ENCODE results near the gene SMIM38.
A peak's percentile ranks its signal among the peaks of the same experiment; 100 is the strongest.
"Not testable (repeated sequence)": the region's sequence is repeated elsewhere in the genome, so short reads cannot be mapped to it uniquely, and the experiment has no call there.

Gene SMIM38

DNA sequence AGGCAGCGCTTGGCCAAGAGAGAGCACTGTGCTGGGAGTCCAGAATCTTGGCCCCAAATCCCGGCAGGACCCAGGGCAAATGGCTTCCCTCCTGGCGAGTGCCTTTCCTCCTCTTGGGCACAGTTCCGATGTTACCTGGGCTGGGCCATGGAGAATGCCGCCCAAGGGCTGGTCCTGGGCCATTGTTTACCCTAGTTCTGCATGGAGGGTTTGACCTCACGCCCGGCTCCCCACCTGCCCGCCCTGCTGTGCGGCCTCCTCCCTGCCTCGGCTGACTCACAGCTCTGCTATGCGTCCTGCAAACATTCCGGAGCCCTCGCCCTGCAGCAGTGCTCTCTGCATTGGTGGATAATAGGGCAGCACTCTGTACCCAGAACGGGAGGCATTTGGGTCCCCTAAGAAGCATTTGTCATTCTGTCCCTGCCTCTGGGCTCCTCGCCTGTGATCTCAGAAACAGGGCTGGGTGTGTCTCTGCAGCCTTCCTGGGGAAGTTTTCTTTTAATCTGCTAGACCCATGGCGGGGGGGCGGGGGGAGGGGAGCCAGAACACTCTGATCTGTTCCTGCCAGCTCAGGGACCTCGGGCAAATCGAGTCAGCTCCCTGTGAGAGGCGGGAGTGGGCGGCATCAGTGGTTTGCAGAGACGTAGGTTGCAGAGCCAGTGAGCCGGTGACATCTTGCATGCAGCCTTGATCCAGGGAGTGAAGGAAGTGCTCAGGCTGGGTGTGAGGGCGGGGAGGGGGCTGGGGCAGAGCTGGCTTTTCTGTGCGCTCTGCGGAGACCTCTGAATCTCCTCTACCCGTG lies 32.9 kb upstream of the SMIM38 start:
- DNase-seq: peak; percentile 10

DNA sequence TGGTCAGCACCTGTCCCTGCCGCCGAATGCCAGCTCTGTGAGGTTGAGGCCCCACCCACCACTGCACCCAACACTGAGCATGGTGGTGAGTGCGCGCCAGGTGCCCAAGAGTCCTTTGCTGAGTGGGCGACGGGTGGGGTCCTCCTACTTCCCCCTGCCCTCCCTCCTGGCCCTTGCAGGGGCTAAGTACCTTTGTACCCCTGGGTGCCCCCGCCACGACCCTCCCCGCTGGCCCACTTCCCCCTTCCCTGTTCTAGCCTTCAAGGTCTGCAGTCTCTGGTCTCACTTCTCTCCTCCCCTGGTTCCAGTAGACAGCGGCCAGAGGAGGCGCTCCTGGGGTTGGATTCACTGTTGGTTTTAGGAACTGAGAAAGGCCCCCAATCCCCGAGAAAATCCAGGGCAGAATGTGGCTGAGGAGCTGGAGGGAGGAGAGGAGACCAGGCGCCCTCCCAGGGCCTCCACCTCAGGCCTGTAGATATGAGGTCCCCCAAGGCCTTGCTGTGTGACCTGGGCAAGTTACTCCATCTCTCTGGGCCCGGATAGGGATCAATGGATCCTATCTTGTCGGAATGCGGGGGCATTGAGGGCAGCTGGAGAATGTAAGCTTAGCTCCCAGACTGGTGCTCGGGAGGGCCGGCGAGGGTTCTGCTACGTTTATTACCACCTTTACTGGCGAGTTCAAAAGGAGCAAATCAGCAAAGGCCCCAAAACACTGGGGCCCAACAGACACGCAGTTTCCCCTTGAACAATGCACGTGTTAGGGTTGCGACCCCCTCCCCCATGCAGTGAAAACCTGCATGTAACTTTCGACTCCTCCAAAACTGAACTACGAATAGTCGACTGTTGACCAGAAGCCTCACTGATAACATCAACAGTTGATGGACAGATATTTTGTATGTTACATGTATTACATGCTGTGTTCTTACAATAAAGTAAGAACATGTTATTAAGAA lies 31.9 kb upstream of the SMIM38 start:
- DNase-seq: no peak

DNA sequence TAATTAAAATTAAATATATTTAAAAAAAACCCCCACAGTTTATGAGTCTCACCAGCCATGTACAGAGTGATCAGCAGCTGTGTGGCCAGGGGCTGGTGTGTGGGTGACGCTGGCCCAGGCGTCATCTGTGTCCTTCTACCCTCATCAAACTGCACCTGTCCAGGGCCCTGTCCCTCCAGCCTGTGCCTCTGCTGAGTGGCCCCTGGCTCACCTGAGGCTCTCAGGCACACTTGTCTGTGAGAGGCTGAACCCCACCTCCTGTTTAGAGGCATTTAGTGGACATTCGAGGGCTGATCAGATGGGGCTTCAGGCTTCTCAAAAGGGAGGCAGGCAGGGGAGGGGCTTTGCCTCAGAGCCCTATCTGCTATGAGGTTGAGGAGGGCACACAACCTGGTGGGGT lies 29.9 kb upstream of the SMIM38 start:
- DNase-seq: no peak

DNA sequence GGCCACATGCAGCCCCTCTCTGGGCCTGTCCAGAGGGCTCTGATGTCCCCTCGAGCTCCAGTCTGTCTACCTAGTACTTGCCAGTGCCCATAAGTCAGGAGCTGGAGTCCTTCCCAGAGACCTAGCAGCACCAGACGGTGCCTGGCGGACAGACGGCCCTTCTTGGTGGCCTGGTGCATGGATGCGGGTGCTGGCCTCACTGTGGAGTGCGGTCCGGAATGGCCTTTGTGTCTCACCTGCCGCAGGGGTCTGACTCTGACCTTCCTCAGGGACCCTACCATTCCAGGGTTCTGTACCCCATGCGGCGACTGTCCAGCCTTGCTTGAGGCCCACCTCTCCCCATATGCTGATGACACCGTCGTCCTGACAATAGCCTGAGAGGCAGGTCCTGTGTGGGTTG lies 29.4 kb upstream of the SMIM38 start:
- DNase-seq: no peak

DNA sequence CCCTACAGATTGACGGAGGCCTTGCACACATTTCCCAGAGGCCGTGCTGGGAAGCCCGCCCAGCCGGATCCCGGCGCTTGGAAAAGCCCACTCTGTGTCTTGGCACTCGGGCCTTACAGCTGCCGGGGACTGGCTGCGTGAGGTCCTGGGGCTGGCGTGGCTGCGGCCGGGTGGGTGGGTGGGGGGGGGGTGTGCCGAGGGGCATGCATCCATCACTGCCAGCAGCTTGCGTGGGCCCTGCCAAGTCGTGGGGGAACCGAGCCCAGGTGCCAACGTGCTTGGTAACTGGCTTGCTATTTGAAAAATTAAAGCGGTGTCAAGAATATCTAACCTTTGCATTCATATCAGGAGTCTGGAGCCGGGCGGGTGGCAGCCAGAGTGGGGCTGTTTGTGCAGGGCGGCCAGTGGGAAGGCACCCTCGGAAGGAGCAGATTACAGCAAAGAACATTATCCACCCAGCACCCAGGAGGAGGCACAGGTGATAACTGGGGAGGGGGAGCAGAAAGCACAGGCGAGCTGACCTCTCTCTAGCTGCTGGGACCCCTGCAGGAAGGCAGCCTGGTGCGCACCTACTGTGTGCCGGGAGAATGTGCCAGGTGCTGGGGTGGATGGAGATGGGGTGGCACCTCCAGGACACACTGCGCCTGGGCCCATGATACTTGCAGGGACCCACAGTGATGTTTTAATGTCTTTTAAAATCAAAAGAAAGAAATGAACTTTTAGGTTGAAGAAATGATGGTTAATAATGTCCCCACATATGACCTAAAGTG lies 28.5 kb upstream of the SMIM38 start:
- no peak for DNase-seq

DNA sequence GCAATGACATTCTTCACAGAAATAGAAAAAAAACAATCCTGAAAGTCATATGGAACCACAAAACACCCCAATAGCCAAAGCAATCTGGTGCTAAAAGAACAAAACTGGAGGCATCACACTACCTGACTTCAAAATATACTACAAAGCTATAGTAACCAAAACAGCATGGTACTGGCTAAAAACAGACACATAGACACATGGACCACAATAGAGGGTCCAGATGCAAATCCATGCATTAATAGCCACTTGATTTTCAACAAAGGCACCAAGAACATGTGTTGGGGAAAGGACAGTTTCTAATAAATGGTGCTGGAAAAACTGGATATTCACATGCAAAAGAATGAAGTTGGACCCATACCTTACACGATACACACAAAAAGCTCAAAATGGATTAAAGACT lies 27.9 kb upstream of the SMIM38 start:
- no peak for DNase-seq

DNA sequence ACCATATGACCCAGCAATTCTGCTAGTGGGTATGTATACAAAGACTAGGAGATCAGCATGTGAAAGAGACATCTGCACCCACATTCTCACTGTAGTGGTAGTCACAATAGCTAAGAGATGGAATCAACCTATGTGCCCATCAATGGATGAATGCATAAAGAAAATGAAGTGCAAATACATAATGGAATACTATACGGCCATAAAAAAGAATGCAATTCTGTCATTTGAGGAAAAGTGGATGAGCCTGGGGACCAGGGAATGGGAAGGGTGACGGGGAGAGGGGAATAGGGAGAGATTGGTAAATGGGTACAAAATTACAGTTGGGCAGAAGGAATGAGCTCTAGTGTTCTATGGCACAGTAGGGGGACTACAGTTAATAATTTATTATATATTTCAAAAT lies 26.7 kb upstream of the SMIM38 start:
- no peak for DNase-seq

DNA sequence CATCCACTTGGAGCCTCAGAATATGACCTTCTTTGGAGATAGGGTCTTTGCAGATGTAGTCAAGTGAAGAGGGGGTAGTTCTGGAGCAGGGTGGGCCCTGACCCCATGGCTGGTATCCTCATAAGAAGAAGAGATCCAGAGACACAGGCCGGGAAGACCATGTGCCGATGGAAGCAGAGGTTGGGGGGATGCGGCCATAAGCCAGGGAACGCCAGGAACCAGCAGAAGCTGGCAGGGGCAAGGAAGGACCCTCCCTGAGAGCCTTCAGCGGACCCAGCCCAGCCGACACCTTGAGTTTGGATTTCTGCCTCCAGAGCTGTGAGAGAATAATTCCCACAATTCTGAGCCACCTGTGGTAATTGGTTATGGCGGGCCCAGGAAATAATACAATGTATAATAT lies 26.1 kb upstream of the SMIM38 start:
- DNase-seq: no peak

DNA sequence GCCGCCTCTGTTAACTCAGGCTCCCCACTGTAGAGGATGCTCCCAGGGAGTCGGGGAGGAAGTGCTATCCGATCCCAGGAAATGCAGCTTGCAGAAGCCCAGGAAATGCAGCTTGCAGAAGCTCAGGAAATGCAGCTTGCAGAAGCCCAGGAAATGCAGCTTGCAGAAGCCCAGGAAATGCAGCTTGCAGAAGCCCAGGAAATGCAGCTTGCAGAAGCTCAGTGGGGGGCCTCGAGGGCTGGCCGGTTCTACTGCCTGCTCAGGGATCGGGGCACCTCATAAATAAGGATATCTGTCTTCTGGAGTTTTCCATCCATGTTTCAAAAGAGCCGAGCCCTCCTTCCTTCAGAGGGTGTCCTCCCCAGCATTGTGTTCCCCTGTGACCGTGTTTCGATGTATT lies 25.1 kb upstream of the SMIM38 start:
- DNase-seq: no peak

DNA sequence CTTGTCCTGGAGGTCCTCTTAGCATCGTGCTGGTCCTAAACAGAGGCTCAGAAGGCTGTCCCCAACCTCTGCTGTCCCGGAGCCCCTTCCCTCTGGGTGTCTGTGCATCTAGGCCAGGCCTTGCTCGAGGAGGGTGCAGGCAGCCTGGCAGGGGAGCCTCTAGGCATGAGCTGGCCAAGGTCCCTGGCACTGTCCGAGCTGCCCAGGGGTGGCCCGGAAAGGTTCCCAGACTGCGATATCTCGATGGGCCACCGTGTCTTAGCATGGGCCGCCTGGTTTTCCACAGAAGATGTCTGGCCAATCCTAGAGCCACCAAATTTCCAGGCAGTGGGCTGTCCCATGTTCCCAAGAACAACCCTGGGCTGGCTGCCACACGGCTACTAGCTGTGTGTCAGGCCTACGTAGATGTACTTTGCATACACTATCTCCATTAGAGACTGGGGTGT lies 24.6 kb upstream of the SMIM38 start:
- no peak for DNase-seq

DNA sequence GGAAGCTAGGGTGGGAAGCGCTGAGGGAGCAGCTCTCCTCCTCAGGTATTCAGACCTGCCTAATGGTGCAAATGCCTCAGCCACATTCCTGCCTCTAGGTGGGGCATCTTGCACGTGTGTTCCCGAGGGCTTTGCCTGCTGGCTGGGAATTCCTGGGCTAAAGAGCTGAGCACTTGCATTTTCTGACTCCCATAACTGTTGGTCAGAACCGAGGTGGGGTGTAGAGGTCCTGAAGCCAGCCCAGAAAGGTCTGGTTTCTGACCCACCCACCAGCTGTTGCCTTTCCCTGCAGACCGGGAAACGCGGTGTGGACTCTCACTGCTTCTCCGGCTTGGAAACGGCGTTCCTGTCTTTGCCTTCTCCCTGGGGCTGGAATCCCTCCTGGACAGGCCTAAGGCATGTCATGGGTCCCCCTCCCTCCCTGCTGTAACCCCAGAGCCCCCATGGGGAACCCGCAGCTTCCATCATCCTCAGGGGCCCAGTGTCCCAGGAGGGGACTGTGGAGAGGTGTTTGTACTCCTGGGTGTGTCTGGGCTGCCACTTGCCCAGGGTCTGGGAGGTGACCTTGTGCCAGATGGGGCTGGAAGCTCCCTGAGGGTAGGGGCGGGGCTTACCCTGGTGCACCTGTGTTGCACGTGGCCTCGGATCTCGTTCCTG lies 24.0 kb upstream of the SMIM38 start:
- DNase-seq: no peak

DNA sequence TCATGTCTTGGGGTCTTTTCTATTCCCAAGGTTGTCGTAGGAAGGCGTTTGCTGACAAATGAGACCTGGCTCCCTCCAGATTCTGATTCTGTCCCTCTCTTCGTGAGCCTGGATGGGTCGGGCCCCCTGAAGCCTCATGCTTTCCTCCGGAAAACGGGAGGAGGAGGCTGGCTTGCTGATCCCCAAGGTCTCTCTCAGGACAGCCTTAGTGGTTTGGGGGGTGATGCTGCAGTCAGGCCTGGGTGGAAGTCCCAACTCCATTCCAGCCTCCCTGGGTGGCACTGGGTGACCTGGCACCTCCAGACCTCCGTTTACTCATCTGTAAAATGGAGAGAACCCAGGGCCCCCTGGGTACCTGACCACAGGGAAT lies 23.4 kb upstream of the SMIM38 start:
- no peak for DNase-seq

DNA sequence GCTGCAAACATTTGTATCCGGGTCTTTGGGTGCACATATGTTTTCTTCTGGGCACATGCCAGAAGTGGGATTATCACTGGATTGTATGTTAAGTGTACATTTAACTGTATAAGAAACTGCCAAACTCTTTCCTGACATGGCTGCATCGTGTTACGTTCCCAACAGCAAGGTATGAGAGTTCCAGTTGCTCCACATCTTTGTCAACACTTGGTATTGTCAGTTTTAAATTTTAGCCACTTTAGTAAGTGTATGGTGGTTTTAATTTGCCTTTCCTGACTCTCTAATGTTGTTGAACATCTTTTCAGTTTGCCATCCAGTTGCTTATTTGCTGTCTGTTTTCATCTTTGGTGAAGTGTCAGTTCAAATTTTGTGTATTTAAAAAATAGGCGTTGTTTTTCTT lies 22.5 kb upstream of the SMIM38 start:
- DNase-seq: no peak

DNA sequence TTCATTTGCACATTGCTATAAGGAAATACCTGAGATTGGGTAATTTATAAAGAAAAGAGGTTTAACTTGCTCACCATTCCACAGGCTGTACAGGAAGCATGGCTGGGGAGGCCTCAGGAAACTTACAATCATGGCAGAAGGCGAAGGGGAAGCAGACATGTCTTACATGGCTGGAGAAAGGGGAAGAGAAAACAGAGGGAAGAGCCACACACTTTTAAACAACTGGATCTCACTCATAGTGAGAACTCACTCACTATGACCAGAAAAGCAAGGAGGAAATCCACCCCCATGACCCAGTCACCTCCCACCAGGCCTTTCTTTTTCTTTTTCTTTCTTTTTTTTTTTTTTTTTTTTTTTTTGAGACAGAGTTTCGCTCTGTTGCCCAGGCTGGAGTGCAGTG lies 21.6 kb upstream of the SMIM38 start:
- DNase-seq: not testable (repeated sequence)

DNA sequence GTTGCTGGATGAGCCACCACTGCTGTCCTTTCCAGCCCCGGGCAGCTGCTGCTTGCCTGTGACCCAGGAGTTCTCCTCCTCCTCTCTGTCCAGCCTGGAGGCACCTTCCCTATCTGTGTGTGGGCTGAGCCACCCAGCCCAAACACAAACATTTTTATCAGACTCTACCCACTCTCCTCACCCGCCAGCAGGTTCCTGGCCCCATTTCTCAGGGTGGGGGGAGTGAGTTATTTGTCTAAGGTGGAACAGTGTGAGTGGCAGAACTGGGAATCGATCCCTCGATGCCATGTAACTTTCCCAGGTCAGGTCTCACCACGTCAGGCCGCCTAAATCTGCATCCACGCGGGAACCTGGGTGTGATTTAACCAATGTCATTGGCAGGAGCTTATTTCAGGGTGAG lies 20.8 kb upstream of the SMIM38 start:
- DNase-seq: no peak

DNA sequence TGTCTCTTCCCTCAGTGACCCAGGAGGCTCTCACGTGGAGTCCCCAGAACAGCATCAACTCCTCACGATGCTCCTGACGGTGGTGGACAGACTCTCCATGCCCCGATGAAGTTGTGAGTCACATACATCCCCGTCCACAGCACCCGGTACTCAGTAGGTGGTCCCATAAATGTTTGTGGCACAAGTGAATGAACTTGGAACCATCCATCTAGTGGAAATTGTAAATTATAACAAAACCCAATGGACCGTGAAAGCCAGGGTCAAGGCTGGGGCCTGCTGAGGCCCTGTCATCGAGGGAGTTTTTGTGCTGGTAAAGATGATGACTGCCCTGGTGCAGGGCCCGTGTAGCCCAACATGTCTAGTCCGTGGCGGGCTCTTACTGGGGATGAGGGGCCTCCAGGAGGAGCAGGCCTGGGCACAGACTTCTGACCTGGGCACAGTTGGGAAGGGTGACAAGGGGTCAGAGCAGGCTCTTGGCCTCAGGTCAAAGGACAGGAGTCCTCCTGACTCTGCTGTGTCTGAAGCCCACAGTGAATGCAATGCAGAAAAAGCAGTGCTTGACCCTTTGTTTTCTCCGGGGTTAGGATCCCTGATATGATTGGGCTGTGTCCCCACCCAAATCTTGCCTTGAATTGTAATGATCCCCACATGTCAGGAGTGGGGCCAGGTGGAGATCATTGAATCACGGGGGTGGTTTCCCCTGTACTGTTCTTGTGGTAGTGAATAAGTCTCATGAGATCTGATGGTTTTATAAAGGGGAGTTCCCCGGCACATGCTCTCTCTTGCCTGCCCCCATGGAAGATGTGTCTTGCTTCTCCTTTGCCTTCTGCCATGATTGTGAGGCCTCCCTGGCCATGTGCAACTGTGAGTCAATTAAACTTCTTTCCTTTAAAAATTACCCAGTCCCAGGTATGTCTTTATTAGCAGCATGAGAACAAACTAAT lies 20.0 kb upstream of the SMIM38 start:
- no peak for DNase-seq

DNA sequence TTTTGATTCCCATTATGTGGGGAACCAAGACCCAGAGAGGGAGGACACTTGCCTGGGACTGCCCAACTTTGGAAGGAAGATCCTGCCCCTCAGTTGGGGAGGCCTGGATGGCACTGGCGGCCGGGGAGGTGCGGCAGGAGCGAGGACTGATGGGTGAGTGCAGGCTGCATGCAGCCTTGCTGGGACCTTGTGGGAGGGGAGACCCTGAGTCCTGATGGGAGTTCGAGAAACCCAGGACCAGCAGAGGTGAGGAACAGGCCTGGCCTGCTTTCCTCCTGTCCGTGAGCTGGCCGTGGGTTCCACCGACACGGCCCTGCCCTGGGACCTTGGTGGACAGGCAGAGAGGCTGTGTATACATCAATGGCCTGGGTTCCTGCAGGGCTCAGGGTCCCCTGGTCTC lies 19.3 kb upstream of the SMIM38 start:
- DNase-seq: no peak

DNA sequence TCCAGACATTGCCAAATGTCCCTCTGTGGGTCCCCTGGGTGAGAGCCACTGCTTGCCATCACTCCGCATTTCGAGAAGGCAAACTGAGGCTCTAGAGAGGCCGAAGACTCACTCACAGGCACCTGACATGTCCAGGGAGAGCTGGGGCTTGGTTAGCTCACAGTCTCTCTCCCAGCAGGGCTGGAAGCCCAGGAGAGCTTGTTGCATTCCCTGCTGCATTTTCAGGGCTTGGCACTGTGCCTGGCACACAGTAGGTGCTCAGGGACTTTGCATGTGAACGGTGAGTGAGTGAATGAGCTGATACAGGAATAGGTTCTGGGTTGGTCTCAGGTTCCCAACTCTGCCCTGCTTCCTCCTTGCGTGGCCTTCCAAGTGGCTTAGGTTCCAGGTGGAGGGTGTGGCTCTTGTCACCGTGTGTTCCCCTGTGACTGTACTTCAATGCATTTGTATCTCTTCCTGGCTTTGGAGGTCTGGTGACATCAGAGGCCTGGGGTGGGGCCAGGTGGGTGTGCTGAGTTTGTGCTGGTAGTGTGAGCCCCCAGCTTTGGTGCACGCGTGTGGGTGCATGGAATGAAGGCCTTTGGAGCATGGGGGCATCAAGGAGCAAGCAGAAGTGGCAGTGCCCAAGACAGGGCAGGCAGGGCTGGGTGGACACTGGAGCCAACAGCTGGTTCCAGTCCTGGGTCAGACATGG lies 18.4 kb upstream of the SMIM38 start:
- no peak for DNase-seq

DNA sequence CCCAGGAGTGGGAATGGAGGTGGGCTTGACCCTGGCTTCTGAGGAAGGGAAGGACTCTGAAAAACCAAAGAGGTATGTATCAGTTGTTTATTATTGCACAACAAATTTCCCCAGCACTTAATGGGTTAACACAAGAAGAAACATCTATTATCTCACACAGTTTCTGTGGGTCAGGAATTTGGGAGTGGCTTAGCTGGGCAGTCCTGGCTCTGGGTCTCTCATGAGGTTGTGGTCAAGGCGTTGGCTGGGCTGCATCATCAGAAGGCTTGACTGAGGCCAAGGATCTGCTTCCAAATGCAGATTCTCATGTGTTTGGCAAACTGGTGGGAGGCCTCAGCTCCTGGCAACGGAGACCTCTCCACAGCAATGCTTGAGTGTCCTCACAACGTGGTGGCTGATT lies 17.5 kb upstream of the SMIM38 start:
- no peak for DNase-seq

DNA sequence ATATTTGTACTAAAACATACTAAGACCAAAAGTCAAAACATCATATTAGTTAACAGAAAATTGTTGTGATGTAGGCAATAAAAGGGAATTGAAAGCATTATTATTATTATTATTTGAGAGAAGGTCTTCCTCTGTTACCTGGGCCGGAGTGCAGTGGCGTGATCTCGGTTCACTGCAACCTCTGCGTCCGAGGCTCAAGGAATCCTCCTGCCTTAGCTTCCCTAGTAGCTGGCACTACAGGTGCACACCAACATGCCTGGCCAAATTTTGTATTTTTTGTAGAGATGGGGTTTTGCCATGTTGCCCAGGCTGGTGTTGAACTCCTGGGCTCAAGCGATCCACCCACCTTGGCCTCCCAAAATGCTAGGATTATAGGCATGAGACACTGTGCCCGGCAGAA lies 15.6 kb upstream of the SMIM38 start:
- DNase-seq: not testable (repeated sequence)

DNA sequence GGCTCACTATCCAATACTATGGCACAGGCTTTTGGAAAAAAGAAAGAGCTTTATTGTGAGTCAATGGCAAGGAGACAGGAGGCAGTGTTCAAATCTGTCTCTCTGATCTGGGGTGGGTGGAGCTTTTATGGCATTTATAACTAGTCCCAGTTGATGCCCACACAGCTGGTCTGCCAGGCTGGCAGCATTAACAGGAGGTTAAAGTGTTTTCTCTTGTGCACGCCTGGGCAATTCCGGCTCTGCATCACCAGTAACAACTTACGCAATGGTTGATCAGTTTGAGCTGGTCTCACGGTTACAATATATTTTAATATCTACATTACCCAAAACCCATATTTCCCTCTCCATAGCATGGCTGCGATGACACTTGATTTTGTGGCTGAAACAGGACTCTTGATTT lies 15.1 kb upstream of the SMIM38 start:
- DNase-seq: no peak

Data from T-helper 9 cell (primary cell).